GM10847 (cell line): Measurements from ENCODE around the gene PLEKHA4.

Source experiments
- POLR2A ChIP-seq: IDR thresholded peaks from 2 replicates; pipeline ENCODE4 v1.6.1; 2011; ENCODE audit not compliant: insufficient read length; ENCODE audit errors: extremely low read depth

Gene PLEKHA4

GRCh38 chr19:48868114-48868886 is at the start of gene PLEKHA4:
PLEKHA4 (minus strand) TSS chr19:48868617; CDS start chr19:48867620, 997 bp downstream.
- TF ChIP-seq POLR2A, result no peak

GRCh38 chr19:48918071-48918470 is 49.7 kb upstream of the PLEKHA4 start:
- no peak for TF ChIP-seq POLR2A

GRCh38 chr19:48915757-48916156 is 47.3 kb upstream of the PLEKHA4 start:
- TF ChIP-seq POLR2A, result no peak

- no peak for TF ChIP-seq POLR2A
These were observed 45.8 kb upstream of the PLEKHA4 start for GRCh38 chr19:48914181-48914580.

GRCh38 chr19:48913114-48913889 is 44.9 kb upstream of the PLEKHA4 start:
- TF ChIP-seq POLR2A, result no peak

GRCh38 chr19:48910803-48911202 is 42.4 kb upstream of the PLEKHA4 start:
- TF ChIP-seq POLR2A, result no peak

GRCh38 chr19:48907671-48908070 is 39.3 kb upstream of the PLEKHA4 start:
- TF ChIP-seq POLR2A, result no peak

- no peak for TF ChIP-seq POLR2A
These were observed 37.9 kb upstream of the PLEKHA4 start for GRCh38 chr19:48906324-48906723.

GRCh38 chr19:48905664-48906063 is 37.2 kb upstream of the PLEKHA4 start:
- TF ChIP-seq POLR2A, result no peak

GRCh38 chr19:48900477-48901406 is 32.3 kb upstream of the PLEKHA4 start:
- TF ChIP-seq POLR2A, result no peak

- peak; percentile 50 for TF ChIP-seq POLR2A
These were observed 31.5 kb upstream of the PLEKHA4 start, which contains the start of gene NUCB1 for GRCh38 chr19:48899781-48900476. NUCB1 (plus strand) TSS chr19:48900312; CDS start chr19:48900797, 485 bp downstream.

- TF ChIP-seq POLR2A, result no peak
These were observed 28.8 kb upstream of the PLEKHA4 start for GRCh38 chr19:48897181-48897580.

- TF ChIP-seq POLR2A, result no peak
These were observed 27.8 kb upstream of the PLEKHA4 start for GRCh38 chr19:48896191-48896720.

GRCh38 chr19:48895226-48895625 is 26.8 kb upstream of the PLEKHA4 start:
- TF ChIP-seq POLR2A, result no peak
